Neutrophil (primary cell): ENCODE results near the gene FYTTD1.
"Not testable (repeated sequence)": the region's sequence is repeated elsewhere in the genome, so short reads cannot be mapped to it uniquely, and the experiment has no call there.

Experiments used
- H3K27ac ChIP-seq: fragments of 200-600 bp; sonication (generic); 2 replicates; pipeline ENCODE4 v1.5.1; 2016; ENCODE audit warnings: mild to moderate bottlenecking, moderate library complexity
- H3K27me3 ChIP-seq: fragments of 200-600 bp; sonication (generic); 2 replicates; pipeline ENCODE4 v1.6.0; 2016; ENCODE audit warnings: mild to moderate bottlenecking
- H3K36me3 ChIP-seq: fragments of 200-600 bp; sonication (generic); 2 replicates; pipeline ENCODE4 v1.5.1; 2017
- H3K4me1 ChIP-seq, 2 experiments: fragments of 200-600 bp in 1 of 2; sonication (generic) in 1 of 2; 1 replicate in 1 of 2; 2 replicates in 1 of 2; pipeline versions ENCODE4 v1.5.1 to v1.6.1; 2013 to 2016; ENCODE audit warnings: low read depth in 1 of 2, low read length in 1 of 2, mild to moderate bottlenecking in 1 of 2, moderate library complexity in 1 of 2; ENCODE audit not compliant: control insufficient read depth in 1 of 2, insufficient read depth in 1 of 2
- H3K4me3 ChIP-seq, 2 experiments: fragments of 200-600 bp in 1 of 2; sonication (generic) in 1 of 2; 1 replicate in 1 of 2; 2 replicates in 1 of 2; pipeline ENCODE4 v1.5.1; 2013 to 2016; ENCODE audit warnings: low read depth in 1 of 2, low read length in 1 of 2, mild to moderate bottlenecking in 1 of 2, moderate library complexity in 1 of 2
- H3K9me3 ChIP-seq: fragments of 200-600 bp; sonication (generic); 2 replicates; pipeline ENCODE4 v1.5.1; 2016
- TF ChIP-seq, protein P1 (sequence below): fragments of 200-600 bp; sonication (generic); IDR thresholded peaks from 2 replicates; pipeline ENCODE4 v1.5.1; 2016; ENCODE audit warnings: antibody characterized with exemption

The FYTTD1 gene

DNA sequence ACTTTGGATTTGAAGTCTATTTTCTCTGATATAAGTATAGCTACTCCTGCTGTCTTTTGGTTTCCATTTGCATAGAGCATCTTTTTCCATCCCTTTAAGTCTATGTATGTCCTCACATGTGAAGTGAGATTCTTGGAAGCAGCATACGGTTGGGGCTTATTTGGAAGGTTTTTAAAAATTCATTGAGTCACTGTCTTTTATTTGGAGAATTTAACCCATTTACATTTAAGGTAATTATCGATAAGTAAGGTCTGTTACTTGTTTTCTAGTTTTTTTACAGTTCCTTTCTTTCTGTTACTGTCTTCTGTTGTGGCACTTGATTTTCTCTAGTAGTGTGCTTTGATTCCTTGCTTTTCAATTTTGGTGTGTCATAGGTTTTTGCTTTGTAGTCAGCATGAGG is 26.9 kb upstream of the FYTTD1 start:
- no peaks in the 10 kb centered on the region for H3K27me3 ChIP-seq

DNA sequence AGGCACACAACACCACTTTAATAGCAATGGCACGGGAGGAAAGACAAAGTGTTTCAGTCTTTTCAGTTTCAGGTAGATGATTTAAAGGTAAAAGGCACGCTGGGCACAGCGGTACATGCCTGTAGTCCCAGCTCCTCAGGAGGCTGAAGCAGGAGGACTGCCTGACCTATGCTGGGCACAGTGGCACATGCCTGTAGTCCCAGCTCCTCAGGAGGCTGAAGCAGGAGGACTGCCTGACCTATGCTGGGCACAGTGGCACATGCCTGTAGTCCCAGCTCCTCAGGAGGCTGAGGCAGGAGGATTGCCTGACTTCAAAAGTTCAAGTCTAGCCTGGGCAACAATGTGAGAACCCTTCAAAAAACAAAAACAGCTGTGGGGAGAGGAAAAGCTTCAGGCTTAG is 21.8 kb upstream of the FYTTD1 start:
- peaks cover 8 to 16% of the 10 kb centered on the region in 2 experiments for H3K4me1 ChIP-seq
- not testable (repeated sequence) for H3K4me3 ChIP-seq, H3K36me3 ChIP-seq, H3K9me3 ChIP-seq, H3K27me3 ChIP-seq
- peak overlapping the region; percentile 40 for H3K27ac ChIP-seq

More for the DNA sequence above, 26.9 kb upstream of the FYTTD1 start:
- H3K27ac ChIP-seq: no peak overlapping the region
- H3K4me1 ChIP-seq: peaks cover 0 to 6% of the 10 kb centered on the region in 2 experiments
- TF ChIP-seq, protein P1, sequence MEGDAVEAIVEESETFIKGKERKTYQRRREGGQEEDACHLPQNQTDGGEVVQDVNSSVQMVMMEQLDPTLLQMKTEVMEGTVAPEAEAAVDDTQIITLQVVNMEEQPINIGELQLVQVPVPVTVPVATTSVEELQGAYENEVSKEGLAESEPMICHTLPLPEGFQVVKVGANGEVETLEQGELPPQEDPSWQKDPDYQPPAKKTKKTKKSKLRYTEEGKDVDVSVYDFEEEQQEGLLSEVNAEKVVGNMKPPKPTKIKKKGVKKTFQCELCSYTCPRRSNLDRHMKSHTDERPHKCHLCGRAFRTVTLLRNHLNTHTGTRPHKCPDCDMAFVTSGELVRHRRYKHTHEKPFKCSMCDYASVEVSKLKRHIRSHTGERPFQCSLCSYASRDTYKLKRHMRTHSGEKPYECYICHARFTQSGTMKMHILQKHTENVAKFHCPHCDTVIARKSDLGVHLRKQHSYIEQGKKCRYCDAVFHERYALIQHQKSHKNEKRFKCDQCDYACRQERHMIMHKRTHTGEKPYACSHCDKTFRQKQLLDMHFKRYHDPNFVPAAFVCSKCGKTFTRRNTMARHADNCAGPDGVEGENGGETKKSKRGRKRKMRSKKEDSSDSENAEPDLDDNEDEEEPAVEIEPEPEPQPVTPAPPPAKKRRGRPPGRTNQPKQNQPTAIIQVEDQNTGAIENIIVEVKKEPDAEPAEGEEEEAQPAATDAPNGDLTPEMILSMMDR: no peak
- H3K9me3 ChIP-seq: no peaks in the 10 kb centered on the region
- H3K36me3 ChIP-seq: peaks cover 4% of the 10 kb centered on the region
- no peak overlapping the region for H3K4me3 ChIP-seq

DNA sequence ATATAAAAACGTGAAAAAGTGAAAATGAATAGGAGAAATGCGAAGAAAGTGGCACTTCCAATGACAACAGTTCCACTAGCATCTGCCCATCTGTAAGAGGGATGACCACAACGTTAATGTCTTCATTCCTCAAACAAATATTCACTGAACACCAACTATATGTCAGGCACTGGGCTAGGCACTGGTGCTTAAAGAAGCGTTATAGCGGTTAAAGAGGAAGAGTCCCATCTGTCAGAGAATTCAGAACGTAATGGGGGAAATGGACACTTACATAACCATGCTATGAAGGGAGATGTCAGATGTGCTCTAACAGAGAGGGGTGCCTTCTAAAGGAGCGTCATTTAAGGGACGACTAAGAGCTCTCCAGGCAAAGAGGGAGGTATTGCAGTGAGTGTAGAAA is 21.2 kb upstream of the FYTTD1 start:
- TF ChIP-seq, protein P1: no peak
- H3K4me3 ChIP-seq: no peak overlapping the region
- no peaks in the 10 kb centered on the region for H3K9me3 ChIP-seq
- H3K36me3 ChIP-seq: no peaks in the 10 kb centered on the region
- H3K4me1 ChIP-seq: peaks cover 8 to 16% of the 10 kb centered on the region in 2 experiments
- no peaks in the 10 kb centered on the region for H3K27me3 ChIP-seq
- peak overlapping the region; percentile 40 for H3K27ac ChIP-seq

DNA sequence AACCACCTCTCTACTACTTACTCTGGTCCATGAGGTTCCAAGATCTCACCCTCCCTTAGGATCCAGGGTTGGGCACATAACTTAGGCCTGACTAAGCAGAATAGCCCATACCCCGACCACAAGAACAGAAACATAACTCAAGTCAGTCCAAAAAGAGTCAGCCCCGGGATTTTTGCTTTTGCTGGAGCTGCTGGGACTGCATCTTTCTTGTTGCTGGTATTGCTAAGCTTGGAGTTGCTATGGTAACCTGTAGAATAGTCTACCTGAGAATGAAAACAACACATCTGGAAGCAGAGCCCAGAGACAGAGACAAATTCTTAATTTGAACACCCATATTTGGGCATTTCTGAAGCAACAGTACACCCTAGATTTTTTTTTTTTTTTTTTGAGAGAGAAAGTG is 19.5 kb upstream of the FYTTD1 start:
- H3K9me3 ChIP-seq: no peaks in the 10 kb centered on the region
- H3K27me3 ChIP-seq: no peaks in the 10 kb centered on the region
- H3K4me3 ChIP-seq: no peak overlapping the region
- TF ChIP-seq, protein P1: no peak
- no peak overlapping the region for H3K27ac ChIP-seq
- peaks cover 18 to 20% of the 10 kb centered on the region in 2 experiments for H3K4me1 ChIP-seq
- no peaks in the 10 kb centered on the region for H3K36me3 ChIP-seq

DNA sequence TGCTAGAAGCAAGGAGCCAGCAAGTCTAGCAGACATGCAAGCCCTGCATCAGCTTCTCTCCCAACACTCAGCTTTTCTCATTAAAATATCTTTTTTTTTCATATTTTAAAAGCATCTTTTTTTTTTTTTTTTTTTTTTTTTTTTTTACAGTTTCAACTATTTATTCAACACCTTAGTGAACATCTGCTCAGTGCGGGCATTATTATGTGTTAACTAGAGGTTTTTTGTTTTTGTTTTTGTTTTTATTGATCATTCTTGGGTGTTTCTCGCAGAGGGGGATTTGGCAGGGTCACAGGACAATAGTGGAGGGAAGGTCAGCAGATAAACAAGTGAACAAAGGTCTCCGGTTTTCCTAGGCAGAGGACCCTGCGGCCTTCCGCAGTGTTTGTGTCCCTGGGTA is 18.9 kb upstream of the FYTTD1 start:
- H3K4me3 ChIP-seq, H3K9me3 ChIP-seq, H3K27me3 ChIP-seq, H3K36me3 ChIP-seq, H3K27ac ChIP-seq: not testable (repeated sequence)
- peaks cover 23 to 26% of the 10 kb centered on the region in 2 experiments for H3K4me1 ChIP-seq

DNA sequence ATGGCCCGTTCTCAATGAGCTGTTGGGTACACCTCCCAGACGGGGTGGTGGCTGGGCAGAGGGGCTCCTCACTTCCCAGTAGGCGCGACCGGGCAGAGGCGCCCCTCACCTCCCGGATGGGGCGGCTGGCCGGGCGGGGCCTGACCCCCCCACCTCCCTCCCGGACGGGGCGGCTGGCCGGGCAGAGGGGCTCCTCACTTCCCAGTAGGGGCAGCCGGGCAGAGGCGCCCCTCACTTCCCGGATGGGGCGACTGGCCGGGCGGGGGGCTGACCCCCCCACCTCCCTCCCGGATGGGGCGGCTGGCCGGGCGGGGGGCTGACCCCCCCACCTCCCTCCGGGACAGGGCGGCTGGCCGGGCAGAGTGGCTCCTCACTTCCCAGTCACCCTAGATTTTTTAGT is 18.2 kb upstream of the FYTTD1 start:
- peaks cover 28 to 31% of the 10 kb centered on the region in 2 experiments for H3K4me1 ChIP-seq
- H3K27ac ChIP-seq: not testable (repeated sequence)

DNA sequence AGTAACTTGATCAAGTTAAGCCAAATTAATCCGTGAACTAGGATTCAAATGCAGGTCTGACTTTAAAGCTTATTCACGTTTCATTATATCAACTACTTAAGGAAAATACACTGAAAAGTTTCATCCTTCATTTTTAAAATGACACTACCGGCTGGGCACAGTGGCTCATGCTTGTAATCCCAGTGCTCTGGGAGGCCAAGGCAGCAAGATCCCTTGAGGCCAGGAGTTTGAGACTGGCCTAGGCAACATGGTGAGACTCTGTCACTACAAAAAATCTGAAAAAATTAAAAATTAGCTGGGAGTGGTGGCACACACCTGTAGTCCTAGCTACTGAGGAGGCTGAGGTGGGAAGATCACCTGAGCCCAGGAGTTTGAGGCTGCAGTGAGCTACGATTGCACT is 16.6 kb upstream of the FYTTD1 start:
- Histone ChIP-seq H3K4me3 (no peak overlapping the region), H3K4me1 (peaks cover 35 to 36% of the 10 kb centered on the region in 2 experiments), H3K9me3 (no peaks in the 10 kb centered on the region), H3K27me3 (no peaks in the 10 kb centered on the region), H3K27ac (no peak overlapping the region), H3K36me3 (no peaks in the 10 kb centered on the region)
- TF ChIP-seq, protein P1: no peak

More for the DNA sequence above, 18.2 kb upstream of the FYTTD1 start:
- not testable (repeated sequence) for H3K27me3 ChIP-seq, H3K4me3 ChIP-seq, H3K36me3 ChIP-seq, H3K9me3 ChIP-seq
